KMS-11 (cell line): Measurements from ENCODE around the gene MOCS3.

Experiments
- H2AFZ ChIP-seq: fragments of 200-600 bp; sonication (generic); 2 replicates; pipeline ENCODE4 v1.6.1; 2016; ENCODE audit warnings: antibody characterized with exemption, mixed run types, low read depth
- H3K27ac ChIP-seq: fragments of 200-600 bp; sonication (generic); 2 replicates; pipeline ENCODE4 v1.6.1; 2016; ENCODE audit warnings: mild to moderate bottlenecking, mixed run types
- H3K27me3 ChIP-seq: fragments of 200-600 bp; sonication (generic); 2 replicates; pipeline ENCODE4 v1.6.1; 2017; ENCODE audit warnings: mild to moderate bottlenecking, low read depth, mixed run types, moderate library complexity; ENCODE audit not compliant: insufficient read depth
- H3K36me3 ChIP-seq: fragments of 200-600 bp; sonication (generic); 2 replicates; pipeline ENCODE4 v1.6.1; 2017; ENCODE audit warnings: mild to moderate bottlenecking, mixed run types; ENCODE audit not compliant: insufficient read depth
- H3K4me1 ChIP-seq: fragments of 200-600 bp; sonication (generic); 2 replicates; pipeline ENCODE4 v1.6.1; 2016; ENCODE audit warnings: mild to moderate bottlenecking, low read depth, mixed run types; ENCODE audit not compliant: poor library complexity, severe bottlenecking
- H3K4me2 ChIP-seq: fragments of 200-600 bp; sonication (generic); 2 replicates; pipeline ENCODE4 v1.7.0; 2016; ENCODE audit warnings: mild to moderate bottlenecking, mixed run types
- H3K4me3 ChIP-seq: fragments of 200-600 bp; sonication (generic); IDR thresholded peaks from 2 replicates; pipeline ENCODE4 v1.6.1; 2017; ENCODE audit warnings: low read depth, low read length, mixed read lengths; ENCODE audit not compliant: insufficient read depth
- H3K79me2 ChIP-seq: fragments of 200-600 bp; sonication (generic); 2 replicates; pipeline ENCODE4 v1.6.1; 2016; ENCODE audit warnings: low read depth, mixed run types; ENCODE audit not compliant: insufficient read depth
- H3K9ac ChIP-seq: fragments of 200-600 bp; sonication (generic); 2 replicates; pipeline ENCODE4 v1.6.1; 2016; ENCODE audit warnings: mild to moderate bottlenecking, mixed run types
- H4K20me1 ChIP-seq: fragments of 200-600 bp; sonication (generic); 2 replicates; pipeline ENCODE4 v1.6.1; 2016; ENCODE audit warnings: mild to moderate bottlenecking, mixed run types; ENCODE audit not compliant: insufficient read depth
- CTCF ChIP-seq: fragments of 200-600 bp; sonication (generic); conservative IDR thresholded peaks from 2 replicates; pipeline ENCODE4 v1.6.1; 2017; ENCODE audit warnings: low read depth, mild to moderate bottlenecking, antibody characterized with exemption, low read length, moderate library complexity, mixed read lengths

The MOCS3 gene

GRCh38 chr20:50932691-50933280 is 25.8 kb upstream of the MOCS3 start:
- H3K36me3 ChIP-seq, result 0 out of 2 replicates have a peak, but pooled peaks cover 8% of the 10 kb centered on the region
- TF ChIP-seq CTCF, result no peak
- peak overlapping the region; percentile 88; the same call in 1 of the 2 replicates for H3K27ac ChIP-seq
- H2AFZ ChIP-seq, result no peak overlapping the region
- H3K4me2 ChIP-seq, result peak overlapping the region; percentile 40; the same call in 1 of the 2 replicates
- H4K20me1 ChIP-seq, result peaks cover 13% of the 10 kb centered on the region
- peaks cover 23% of the 10 kb centered on the region for H3K79me2 ChIP-seq
- H3K4me1 ChIP-seq, result peaks cover 23% of the 10 kb centered on the region
- H3K4me3 ChIP-seq, result no peak overlapping the region
- H3K9ac ChIP-seq, result no peak overlapping the region; the same call in 1 of the 2 replicates
- H3K27me3 ChIP-seq, result no peaks in the 10 kb centered on the region

- peaks cover 15% of the 10 kb centered on the region for H3K79me2 ChIP-seq
- H3K4me1 ChIP-seq, result peaks cover 15% of the 10 kb centered on the region
- H2AFZ ChIP-seq, result no peak overlapping the region
- TF ChIP-seq CTCF, result no peak
- H3K9ac ChIP-seq, result no peak overlapping the region
- peaks cover 6% of the 10 kb centered on the region for H4K20me1 ChIP-seq
- H3K27me3 ChIP-seq, result no peaks in the 10 kb centered on the region
- peak overlapping the region; percentile 88; the same call in 1 of the 2 replicates for H3K27ac ChIP-seq
- 0 out of 2 replicates have a peak, but pooled peaks cover 8% of the 10 kb centered on the region for H3K36me3 ChIP-seq
- no peak overlapping the region for H3K4me3 ChIP-seq
- no peak overlapping the region for H3K4me2 ChIP-seq
Observed at GRCh38 chr20:50933589-50933988, 25.0 kb upstream of the MOCS3 start.

- no peaks in the 10 kb centered on the region; the same call in 1 of the 2 replicates for H3K27me3 ChIP-seq
- H3K4me1 ChIP-seq, result no peaks in the 10 kb centered on the region
- H3K36me3 ChIP-seq, result peaks cover 24% of the 10 kb centered on the region; the same call in 1 of the 2 replicates
- H3K9ac ChIP-seq, result no peak overlapping the region
- no peak overlapping the region for H3K27ac ChIP-seq
- peaks cover 23% of the 10 kb centered on the region; the same call in 1 of the 2 replicates for H3K79me2 ChIP-seq
- H2AFZ ChIP-seq, result no peak overlapping the region
- H4K20me1 ChIP-seq, result no peaks in the 10 kb centered on the region
- no peak for TF ChIP-seq CTCF
- no peak overlapping the region for H3K4me2 ChIP-seq
- H3K4me3 ChIP-seq, result no peak overlapping the region
Observed at GRCh38 chr20:50943069-50943468, 15.5 kb upstream of the MOCS3 start.

- Histone ChIP-seq H3K4me2 (no peak overlapping the region), H3K4me3 (no peak overlapping the region), H3K36me3 (peaks cover 24% of the 10 kb centered on the region; the same call in 1 of the 2 replicates), H3K4me1 (peaks cover 32% of the 10 kb centered on the region), H2AFZ (no peak overlapping the region), H3K27ac (no peak overlapping the region), H3K9ac (no peak overlapping the region), H4K20me1 (no peaks in the 10 kb centered on the region), H3K27me3 (no peaks in the 10 kb centered on the region; the same call in 1 of the 2 replicates), H3K79me2 (peaks cover 69% of the 10 kb centered on the region)
- no peak for TF ChIP-seq CTCF
Observed at GRCh38 chr20:50948132-50948785, 10.4 kb upstream of the MOCS3 start.
